MM.1S (cell line): Measurements from ENCODE around the gene ZNF236.

Source experiments
- DNase-seq: peaks from one replicate; pipeline ENCODE4 v3.0.0-alpha.2; 2015
- H2AFZ ChIP-seq: fragments of 300-600 bp; sonication (generic); 2 replicates; pipeline ENCODE4 v1.6.0; 2016; ENCODE audit warnings: antibody characterized with exemption, low read length
- H3F3A ChIP-seq: fragments of 300-600 bp; sonication (generic); 2 replicates; pipeline ENCODE4 v1.6.1; 2016; ENCODE audit warnings: mild to moderate bottlenecking, antibody characterized with exemption, low read length, moderate library complexity, mixed read lengths; ENCODE audit not compliant: insufficient read depth
- H3K27ac ChIP-seq: fragments of 300-600 bp; sonication (generic); 2 replicates; pipeline ENCODE4 v1.5.1; 2016; ENCODE audit warnings: mild to moderate bottlenecking, low read length
- H3K27me3 ChIP-seq: fragments of 300-600 bp; sonication (generic); replicated peaks from 2 replicates; pipeline ENCODE4 v1.6.0; 2016; ENCODE audit warnings: low read length; ENCODE audit not compliant: insufficient read depth
- H3K36me3 ChIP-seq: fragments of 300-600 bp; sonication (generic); replicated peaks from 2 replicates; pipeline ENCODE4 v1.6.1; 2016; ENCODE audit warnings: mild to moderate bottlenecking, low read length, mixed read lengths; ENCODE audit not compliant: insufficient read depth
- H3K4me1 ChIP-seq: fragments of 300-600 bp; sonication (generic); 2 replicates; pipeline ENCODE4 v1.6.1; 2016; ENCODE audit warnings: low read length, mixed read lengths
- H3K4me2 ChIP-seq: fragments of 300-600 bp; sonication (generic); 2 replicates; pipeline ENCODE4 v1.6.0; 2016; ENCODE audit warnings: low read depth, low read length
- H3K4me3 ChIP-seq: fragments of 300-600 bp; sonication (generic); 2 replicates; pipeline ENCODE4 v1.5.1; 2016; ENCODE audit warnings: low read length, mixed read lengths
- H3K79me2 ChIP-seq: fragments of 300-600 bp; sonication (generic); 2 replicates; pipeline ENCODE4 v1.6.1; 2016; ENCODE audit warnings: mixed run types, low read length, mixed read lengths
- H3K9ac ChIP-seq: fragments of 300-600 bp; sonication (generic); 2 replicates; pipeline ENCODE4 v1.6.1; 2016; ENCODE audit warnings: low read length, mixed read lengths
- H3K9me2 ChIP-seq: fragments of 300-600 bp; sonication (generic); replicated peaks from 2 replicates; pipeline ENCODE4 v1.6.1; 2016; ENCODE audit warnings: mild to moderate bottlenecking, low read length, mixed read lengths; ENCODE audit not compliant: insufficient read depth
- H3K9me3 ChIP-seq: fragments of 300-600 bp; sonication (generic); replicated peaks from 2 replicates; pipeline ENCODE4 v1.6.1; 2016; ENCODE audit warnings: mild to moderate bottlenecking, low read length, mixed read lengths; ENCODE audit not compliant: insufficient read depth
- H4K20me1 ChIP-seq: fragments of 300-600 bp; sonication (generic); 2 replicates; pipeline ENCODE4 v1.6.1; 2016; ENCODE audit warnings: mild to moderate bottlenecking, low read length, moderate library complexity, mixed read lengths; ENCODE audit not compliant: insufficient read depth
- EZH2 ChIP-seq: fragments of 300-600 bp; sonication (generic); optimal IDR thresholded peaks from 2 replicates; pipeline ENCODE3; 2017; ENCODE audit warnings: low read depth, mild to moderate bottlenecking, antibody characterized with exemption, low read length, mixed read lengths
- EZH2phosphoT487 ChIP-seq: fragments of 300-600 bp; sonication (generic); IDR thresholded peaks from 2 replicates; pipeline ENCODE4 v1.6.1; 2018; ENCODE audit warnings: antibody characterized with exemption, low read length
- TF ChIP-seq, protein P1 (sequence below): fragments of 300-600 bp; sonication (generic); IDR thresholded peaks from 2 replicates; pipeline ENCODE4 v1.5.1; 2016; ENCODE audit warnings: antibody characterized with exemption, low read length, mixed read lengths

The ZNF236 gene

DNA sequence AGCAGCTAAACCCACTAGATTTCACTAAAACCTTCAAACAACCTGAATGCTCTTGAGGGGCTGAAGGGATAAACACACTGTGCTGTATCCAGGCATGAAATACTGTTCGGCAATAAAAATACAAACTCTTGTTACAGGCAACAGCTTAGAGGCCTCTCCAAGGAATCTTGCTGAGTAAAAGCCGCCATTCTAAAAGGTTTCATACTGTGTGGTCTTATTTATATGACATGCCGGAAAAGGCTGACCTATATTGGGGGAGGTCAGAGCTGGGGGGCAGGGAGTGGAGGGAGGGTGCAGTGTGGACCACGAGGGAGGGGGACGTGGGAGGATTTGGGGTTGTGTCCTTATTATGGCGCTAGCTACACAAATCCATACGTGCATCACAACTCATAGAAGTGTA is 174.1 kb downstream of the ZNF236 start:
- H3K9me2 ChIP-seq: no peaks in the 10 kb centered on the region
- no peak for DNase-seq

DNA sequence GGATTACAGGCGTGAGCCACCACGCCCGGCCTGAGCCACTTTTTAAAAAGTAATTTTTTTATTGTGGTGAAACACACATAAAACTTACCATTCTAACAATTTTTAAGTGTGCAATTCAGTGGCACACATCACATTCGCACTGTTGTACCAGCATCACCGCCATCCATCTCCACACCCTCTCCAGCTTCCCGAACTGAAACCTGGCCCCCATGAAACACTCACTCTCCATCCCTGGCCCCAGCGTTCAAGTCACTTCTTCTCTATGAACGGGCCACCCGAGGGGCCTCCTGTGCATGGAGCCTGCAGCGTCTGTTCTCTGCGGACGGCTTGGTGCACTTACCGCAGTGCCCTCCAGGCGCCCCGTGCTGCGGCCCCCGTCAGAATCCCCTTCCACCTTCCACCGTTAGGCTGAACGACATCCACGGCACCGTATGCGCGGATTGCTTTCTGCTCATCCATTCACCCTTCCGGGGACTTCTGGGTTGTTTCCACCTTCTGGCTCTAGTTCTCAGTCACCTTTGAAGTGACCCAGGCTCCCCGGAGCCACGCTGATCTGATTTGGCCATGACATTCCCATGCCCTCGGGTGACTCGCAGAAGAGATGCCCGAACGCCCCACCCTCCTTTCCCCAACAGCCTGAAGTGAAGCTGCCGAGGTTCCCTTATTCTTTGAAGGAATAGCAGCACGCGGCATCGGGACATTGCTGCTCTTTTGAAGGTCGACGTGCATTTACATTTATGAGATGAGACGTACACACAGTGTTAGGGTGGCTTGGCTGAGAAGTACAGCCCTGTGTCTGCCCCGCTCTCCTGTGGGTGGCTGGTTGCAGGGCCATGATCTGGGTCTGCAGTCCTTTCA is 175.8 kb downstream of the ZNF236 start:
- Histone ChIP-seq H3K4me1 (no peaks in the 10 kb centered on the region), H3K4me2 (no peak overlapping the region)
- no peak for TF ChIP-seq EZH2phosphoT487
- no peak for TF ChIP-seq EZH2
- TF ChIP-seq, protein P1, sequence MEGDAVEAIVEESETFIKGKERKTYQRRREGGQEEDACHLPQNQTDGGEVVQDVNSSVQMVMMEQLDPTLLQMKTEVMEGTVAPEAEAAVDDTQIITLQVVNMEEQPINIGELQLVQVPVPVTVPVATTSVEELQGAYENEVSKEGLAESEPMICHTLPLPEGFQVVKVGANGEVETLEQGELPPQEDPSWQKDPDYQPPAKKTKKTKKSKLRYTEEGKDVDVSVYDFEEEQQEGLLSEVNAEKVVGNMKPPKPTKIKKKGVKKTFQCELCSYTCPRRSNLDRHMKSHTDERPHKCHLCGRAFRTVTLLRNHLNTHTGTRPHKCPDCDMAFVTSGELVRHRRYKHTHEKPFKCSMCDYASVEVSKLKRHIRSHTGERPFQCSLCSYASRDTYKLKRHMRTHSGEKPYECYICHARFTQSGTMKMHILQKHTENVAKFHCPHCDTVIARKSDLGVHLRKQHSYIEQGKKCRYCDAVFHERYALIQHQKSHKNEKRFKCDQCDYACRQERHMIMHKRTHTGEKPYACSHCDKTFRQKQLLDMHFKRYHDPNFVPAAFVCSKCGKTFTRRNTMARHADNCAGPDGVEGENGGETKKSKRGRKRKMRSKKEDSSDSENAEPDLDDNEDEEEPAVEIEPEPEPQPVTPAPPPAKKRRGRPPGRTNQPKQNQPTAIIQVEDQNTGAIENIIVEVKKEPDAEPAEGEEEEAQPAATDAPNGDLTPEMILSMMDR: no peak

More for the DNA sequence above, 174.1 kb downstream of the ZNF236 start:
- TF ChIP-seq EZH2phosphoT487: no peak
- no peaks in the 10 kb centered on the region for H3K9me3 ChIP-seq
- H3K36me3 ChIP-seq: no peaks in the 10 kb centered on the region
- H3K4me3 ChIP-seq: no peak overlapping the region
- H3K4me1 ChIP-seq: no peaks in the 10 kb centered on the region
- no peaks in the 10 kb centered on the region for H4K20me1 ChIP-seq
- H3K4me2 ChIP-seq: no peak overlapping the region
- H3K79me2 ChIP-seq: no peaks in the 10 kb centered on the region
- no peak overlapping the region for H3K27ac ChIP-seq
- H3K9ac ChIP-seq: no peak overlapping the region
- no peak overlapping the region for H2AFZ ChIP-seq
- no peaks in the 10 kb centered on the region for H3F3A ChIP-seq
- H3K27me3 ChIP-seq: no peaks in the 10 kb centered on the region

DNA sequence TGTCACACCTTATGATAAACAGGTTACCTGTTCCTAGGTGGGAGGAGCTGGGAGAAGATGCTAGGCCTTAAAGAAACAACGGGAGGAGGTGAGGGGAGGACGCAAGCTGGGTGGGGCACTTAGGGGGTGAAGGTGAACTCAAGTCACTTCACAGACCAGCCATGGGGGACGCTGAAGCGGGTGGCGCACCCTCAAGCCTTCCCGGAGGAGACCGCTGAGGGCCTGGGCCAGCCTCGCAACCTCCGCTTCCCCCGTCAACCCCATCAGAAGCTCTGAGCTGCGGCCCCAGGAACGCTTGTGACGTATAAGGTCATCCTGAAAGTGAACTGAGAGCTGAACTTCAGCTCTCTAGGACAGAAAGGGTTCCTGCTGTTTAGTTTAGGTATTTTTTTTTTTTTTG is 176.7 kb downstream of the ZNF236 start:
- H3K4me2 ChIP-seq: no peak overlapping the region
- no peak overlapping the region for H3K4me3 ChIP-seq
- DNase-seq: no peak
- H2AFZ ChIP-seq: no peak overlapping the region
- no peaks in the 10 kb centered on the region for H4K20me1 ChIP-seq
- H3K9me2 ChIP-seq: no peaks in the 10 kb centered on the region
- H3K9me3 ChIP-seq: no peaks in the 10 kb centered on the region
- H3K4me1 ChIP-seq: no peaks in the 10 kb centered on the region
- no peaks in the 10 kb centered on the region for H3K36me3 ChIP-seq
- no peak overlapping the region for H3K27ac ChIP-seq
- TF ChIP-seq, protein P1: no peak
- no peak for TF ChIP-seq EZH2
- no peak for TF ChIP-seq EZH2phosphoT487
- no peaks in the 10 kb centered on the region for H3K79me2 ChIP-seq
- no peak overlapping the region for H3K9ac ChIP-seq
- no peaks in the 10 kb centered on the region for H3K27me3 ChIP-seq
- H3F3A ChIP-seq: no peaks in the 10 kb centered on the region

More for the DNA sequence above, 175.8 kb downstream of the ZNF236 start:
- Histone ChIP-seq H3K9me2 (no peaks in the 10 kb centered on the region), H3K9ac (no peak overlapping the region), H3K9me3 (no peaks in the 10 kb centered on the region), H3K4me3 (no peak overlapping the region), H3K36me3 (no peaks in the 10 kb centered on the region), H3K27ac (no peak overlapping the region), H4K20me1 (no peaks in the 10 kb centered on the region), H3K79me2 (no peaks in the 10 kb centered on the region), H3F3A (no peaks in the 10 kb centered on the region), H3K27me3 (no peaks in the 10 kb centered on the region), H2AFZ (no peak overlapping the region)
- no peak for DNase-seq

DNA sequence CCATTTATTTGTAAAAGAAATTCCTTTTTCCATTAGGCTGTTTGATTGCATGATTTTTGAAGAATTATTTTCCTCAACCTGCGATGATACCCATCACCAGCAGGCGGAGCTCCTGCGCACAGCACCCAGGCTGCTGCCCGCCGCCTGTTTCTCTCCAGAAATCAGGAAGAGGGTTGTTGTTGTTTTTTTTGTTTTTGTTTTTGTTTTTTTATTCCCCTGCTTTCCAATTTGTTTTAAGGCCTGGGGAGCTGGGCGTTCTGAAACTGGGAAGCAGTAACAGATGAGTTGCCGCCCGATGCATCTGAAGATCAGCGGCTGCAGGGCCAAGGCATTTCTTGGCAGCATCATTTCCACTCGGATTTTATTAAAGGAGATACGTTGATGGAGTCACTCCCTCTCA is 178.2 kb downstream of the ZNF236 start:
- TF ChIP-seq EZH2: no peak
- TF ChIP-seq, protein P1: peak; percentile 94
- Histone ChIP-seq H3K79me2 (no peaks in the 10 kb centered on the region), H3K9ac (no peak overlapping the region), H3K27ac (no peak overlapping the region), H2AFZ (0 out of 2 replicates have a peak overlapping the region, but pooled peaks have one; percentile 11), H4K20me1 (no peaks in the 10 kb centered on the region), H3K9me2 (no peaks in the 10 kb centered on the region), H3K9me3 (no peaks in the 10 kb centered on the region), H3F3A (no peaks in the 10 kb centered on the region), H3K4me1 (no peaks in the 10 kb centered on the region), H3K4me2 (peak overlapping the region; percentile 27; the same call in 1 of the 2 replicates), H3K36me3 (no peaks in the 10 kb centered on the region), H3K27me3 (no peaks in the 10 kb centered on the region), H3K4me3 (no peak overlapping the region)
- DNase-seq: peak; percentile 17
